SK-N-SH treated with all-trans-retinoic acid at 6 μM for 48 hours (cell line): ENCODE data around the gene MCRS1.

Experiments
- ARNTL ChIP-seq: fragments of 450-650 bp; formaldehyde crosslinking; IDR thresholded peaks from 2 replicates; pipeline ENCODE4 v1.5.0; 2020; ENCODE audit warnings: low read depth, mild to moderate bottlenecking, moderate library complexity, borderline replicate concordance
- CSDC2 ChIP-seq: fragments of 250-450 bp; sonication (Bioruptor Pico); IDR thresholded peaks from 2 replicates; pipeline ENCODE4 v1.5.0; 2020; ENCODE audit warnings: mild to moderate bottlenecking, moderate library complexity
- PPARA ChIP-seq: fragments of 250-450 bp; sonication (Bioruptor Pico); IDR thresholded peaks from 2 replicates; pipeline ENCODE4 v1.5.0; 2020; ENCODE audit warnings: mild to moderate bottlenecking, borderline replicate concordance
- RARB ChIP-seq: fragments of 250-450 bp; sonication (Bioruptor Pico); IDR thresholded peaks from 2 replicates; pipeline ENCODE4 v1.8.0; 2021; ENCODE audit warnings: mild to moderate bottlenecking, moderate library complexity
- SNAI2 ChIP-seq: fragments of 250-450 bp; sonication (Bioruptor Pico); IDR thresholded peaks from 2 replicates; pipeline ENCODE4 v1.5.0; 2020; ENCODE audit warnings: mild to moderate bottlenecking, moderate library complexity
- ZC3H10 ChIP-seq: fragments of 250-450 bp; sonication (Bioruptor Pico); IDR thresholded peaks from 2 replicates; pipeline ENCODE4 v1.5.1; 2021; ENCODE audit warnings: mild to moderate bottlenecking, moderate library complexity
- ZFP3 ChIP-seq: fragments of 250-450 bp; sonication (Bioruptor Pico); IDR thresholded peaks from 2 replicates; pipeline ENCODE4 v1.5.0; 2020; ENCODE audit warnings: mild to moderate bottlenecking, moderate library complexity
- ZFP30 ChIP-seq: fragments of 450-650 bp; formaldehyde crosslinking; IDR thresholded peaks from 2 replicates; pipeline ENCODE4 v1.5.0; 2022; ENCODE audit warnings: mild to moderate bottlenecking, moderate library complexity
- ZNF565 ChIP-seq: fragments of 450-650 bp; formaldehyde crosslinking; conservative IDR thresholded peaks from 2 replicates; pipeline ENCODE4 v1.5.0; 2020; ENCODE audit warnings: low read depth, mild to moderate bottlenecking, moderate library complexity
- ZNF70 ChIP-seq: fragments of 450-650 bp; formaldehyde crosslinking; IDR thresholded peaks from 2 replicates; pipeline ENCODE4 v1.5.0; 2020; ENCODE audit warnings: mild to moderate bottlenecking, moderate library complexity
- TF ChIP-seq, protein P1 (sequence below): fragments of 250-450 bp; sonication (Bioruptor Pico); IDR thresholded peaks from 2 replicates; pipeline ENCODE4 v1.8.0; 2020; ENCODE audit warnings: mild to moderate bottlenecking, moderate library complexity, borderline replicate concordance
- TF ChIP-seq, protein P2 (sequence below): fragments of 250-450 bp; sonication (Bioruptor Pico); IDR thresholded peaks from 2 replicates; pipeline ENCODE4 v1.5.1; 2020; ENCODE audit warnings: low read depth, mild to moderate bottlenecking, moderate library complexity

DNA sequence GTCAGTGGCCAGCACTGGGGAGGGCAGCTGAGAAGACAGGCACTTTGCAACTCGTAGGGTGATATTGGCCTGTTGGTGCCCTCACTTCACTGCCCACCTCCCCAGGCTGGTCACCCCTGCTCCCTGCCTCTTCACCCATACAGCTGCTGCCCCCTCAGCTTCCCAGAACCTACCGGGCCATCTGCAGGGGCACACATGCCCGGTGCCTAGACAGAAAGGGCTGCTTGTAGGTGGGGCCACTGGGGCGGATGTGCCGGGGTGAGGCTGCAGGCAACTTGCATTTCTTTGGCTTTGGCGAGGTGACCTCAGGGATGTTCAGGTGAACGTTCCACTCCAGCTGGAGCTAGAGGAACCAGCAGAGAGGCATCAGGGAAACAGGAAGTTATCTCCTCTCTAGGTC, 20.3 kb upstream of the MCRS1 start:
- TF ChIP-seq ARNTL (CRISPR knock-in tag) (no peak), ZFP3 (CRISPR knock-in tag) (no peak), ZFP30 (CRISPR knock-in tag) (no peak), PPARA (CRISPR knock-in tag) (no peak), ZNF70 (CRISPR knock-in tag) (no peak), ZC3H10 (CRISPR knock-in tag) (no peak), CSDC2 (CRISPR knock-in tag) (no peak), ZNF565 (CRISPR knock-in tag) (no peak), RARB (CRISPR knock-in tag) (no peak), SNAI2 (CRISPR knock-in tag) (no peak)
- TF ChIP-seq, protein P1, sequence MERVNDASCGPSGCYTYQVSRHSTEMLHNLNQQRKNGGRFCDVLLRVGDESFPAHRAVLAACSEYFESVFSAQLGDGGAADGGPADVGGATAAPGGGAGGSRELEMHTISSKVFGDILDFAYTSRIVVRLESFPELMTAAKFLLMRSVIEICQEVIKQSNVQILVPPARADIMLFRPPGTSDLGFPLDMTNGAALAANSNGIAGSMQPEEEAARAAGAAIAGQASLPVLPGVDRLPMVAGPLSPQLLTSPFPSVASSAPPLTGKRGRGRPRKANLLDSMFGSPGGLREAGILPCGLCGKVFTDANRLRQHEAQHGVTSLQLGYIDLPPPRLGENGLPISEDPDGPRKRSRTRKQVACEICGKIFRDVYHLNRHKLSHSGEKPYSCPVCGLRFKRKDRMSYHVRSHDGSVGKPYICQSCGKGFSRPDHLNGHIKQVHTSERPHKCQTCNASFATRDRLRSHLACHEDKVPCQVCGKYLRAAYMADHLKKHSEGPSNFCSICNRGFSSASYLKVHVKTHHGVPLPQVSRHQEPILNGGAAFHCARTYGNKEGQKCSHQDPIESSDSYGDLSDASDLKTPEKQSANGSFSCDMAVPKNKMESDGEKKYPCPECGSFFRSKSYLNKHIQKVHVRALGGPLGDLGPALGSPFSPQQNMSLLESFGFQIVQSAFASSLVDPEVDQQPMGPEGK (CRISPR knock-in tag): no peak
- TF ChIP-seq, protein P2, sequence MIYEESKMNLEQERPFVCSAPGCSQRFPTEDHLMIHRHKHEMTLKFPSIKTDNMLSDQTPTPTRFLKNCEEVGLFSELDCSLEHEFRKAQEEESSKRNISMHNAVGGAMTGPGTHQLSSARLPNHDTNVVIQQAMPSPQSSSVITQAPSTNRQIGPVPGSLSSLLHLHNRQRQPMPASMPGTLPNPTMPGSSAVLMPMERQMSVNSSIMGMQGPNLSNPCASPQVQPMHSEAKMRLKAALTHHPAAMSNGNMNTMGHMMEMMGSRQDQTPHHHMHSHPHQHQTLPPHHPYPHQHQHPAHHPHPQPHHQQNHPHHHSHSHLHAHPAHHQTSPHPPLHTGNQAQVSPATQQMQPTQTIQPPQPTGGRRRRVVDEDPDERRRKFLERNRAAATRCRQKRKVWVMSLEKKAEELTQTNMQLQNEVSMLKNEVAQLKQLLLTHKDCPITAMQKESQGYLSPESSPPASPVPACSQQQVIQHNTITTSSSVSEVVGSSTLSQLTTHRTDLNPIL (CRISPR knock-in tag): no peak
